H1 (cell line): ENCODE results near the gene SAXO1.
"Not testable (repeated sequence)": the region's sequence is repeated elsewhere in the genome, so short reads cannot be mapped to it uniquely, and the experiment has no call there.

Experiments used
- PHF8 ChIP-seq: fragments of 200-600 bp; sonication (generic); conservative IDR thresholded peaks from 2 replicates; pipeline ENCODE4 v1.7.1; 2012; ENCODE audit warnings: low read depth, mild to moderate bottlenecking, inconsistent platforms, low read length, moderate library complexity
- RAD21 ChIP-seq, 2 experiments: IDR thresholded peaks in 1 of 2; conservative IDR thresholded peaks in 1 of 2; 2 replicates each; pipeline ENCODE4 v1.6.1; 2011; ENCODE audit warnings: low read depth in 2 of 2, low read length in 2 of 2, improper control_type of control experiment in 1 of 2, inconsistent platforms in 1 of 2, mild to moderate bottlenecking in 1 of 2, moderate library complexity in 1 of 2
- SIX5 ChIP-seq: IDR thresholded peaks from 2 replicates; pipeline ENCODE4 v1.6.1; 2011; ENCODE audit warnings: mild to moderate bottlenecking, low read depth, low read length
- TF ChIP-seq, protein P1 (sequence below): IDR thresholded peaks from 2 replicates; pipeline ENCODE4 v1.6.1; 2012; ENCODE audit warnings: inconsistent platforms

DNA sequence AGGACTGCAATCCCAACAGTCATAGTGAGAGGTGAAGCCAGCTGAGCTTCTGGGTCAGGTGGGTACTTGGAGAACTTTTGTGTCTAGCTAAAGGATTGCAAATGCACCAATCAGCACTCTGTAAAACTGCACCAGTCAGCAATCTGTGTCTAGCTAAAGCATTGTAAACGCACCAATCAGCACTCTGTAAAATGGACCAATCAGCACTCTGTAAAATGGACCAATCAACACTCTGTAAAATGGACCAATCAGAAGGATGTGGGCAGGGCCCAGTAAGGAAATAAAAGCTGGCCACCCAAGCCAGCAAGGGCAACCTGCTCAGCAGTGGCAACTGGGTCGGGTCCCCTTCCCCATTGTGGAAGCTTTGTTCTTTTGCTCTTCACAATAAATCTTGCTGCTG, 11.4 kb downstream of the SAXO1 start:
- TF ChIP-seq PHF8; SIX5; RAD21 (IDR thresholded peaks at IDR 0.05 in 1 of 2, conservative IDR thresholded peaks at IDR 0.05 in 1 of 2; ENCODE audit: low read depth in 2 of 2, low read length in 2 of 2): not testable (repeated sequence)
- TF ChIP-seq, protein P1, sequence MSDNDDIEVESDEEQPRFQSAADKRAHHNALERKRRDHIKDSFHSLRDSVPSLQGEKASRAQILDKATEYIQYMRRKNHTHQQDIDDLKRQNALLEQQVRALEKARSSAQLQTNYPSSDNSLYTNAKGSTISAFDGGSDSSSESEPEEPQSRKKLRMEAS, result not testable (repeated sequence)
